ENCODE measurements around the gene NOL4L.

GRCh38 chr20:32555584-32555983 lies 29.5 kb downstream of the NOL4L start:
- TF ChIP-seq, protein P1, sequence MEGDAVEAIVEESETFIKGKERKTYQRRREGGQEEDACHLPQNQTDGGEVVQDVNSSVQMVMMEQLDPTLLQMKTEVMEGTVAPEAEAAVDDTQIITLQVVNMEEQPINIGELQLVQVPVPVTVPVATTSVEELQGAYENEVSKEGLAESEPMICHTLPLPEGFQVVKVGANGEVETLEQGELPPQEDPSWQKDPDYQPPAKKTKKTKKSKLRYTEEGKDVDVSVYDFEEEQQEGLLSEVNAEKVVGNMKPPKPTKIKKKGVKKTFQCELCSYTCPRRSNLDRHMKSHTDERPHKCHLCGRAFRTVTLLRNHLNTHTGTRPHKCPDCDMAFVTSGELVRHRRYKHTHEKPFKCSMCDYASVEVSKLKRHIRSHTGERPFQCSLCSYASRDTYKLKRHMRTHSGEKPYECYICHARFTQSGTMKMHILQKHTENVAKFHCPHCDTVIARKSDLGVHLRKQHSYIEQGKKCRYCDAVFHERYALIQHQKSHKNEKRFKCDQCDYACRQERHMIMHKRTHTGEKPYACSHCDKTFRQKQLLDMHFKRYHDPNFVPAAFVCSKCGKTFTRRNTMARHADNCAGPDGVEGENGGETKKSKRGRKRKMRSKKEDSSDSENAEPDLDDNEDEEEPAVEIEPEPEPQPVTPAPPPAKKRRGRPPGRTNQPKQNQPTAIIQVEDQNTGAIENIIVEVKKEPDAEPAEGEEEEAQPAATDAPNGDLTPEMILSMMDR (IDR thresholded peaks at IDR 0.05 in 8 of 11, conservative IDR thresholded peaks at IDR 0.05 in 3 of 11) = no peak
- no peak for TF ChIP-seq POLR2AphosphoS5 (IDR thresholded peaks at IDR 0.05)
